HG03378 (cell line): ENCODE results near the gene KIF25.

Experiments used
- ATAC-seq: cut with Tn5 transposase; IDR thresholded peaks from one replicate; pipeline ENCODE4 v1.9.1; 2021; ENCODE audit warnings: mild to moderate bottlenecking, moderate library complexity; ENCODE audit not compliant: unreplicated experiment

KIF25 gene

GRCh38 chr6:168049277-168049676 lies 51.8 kb downstream of the KIF25 start:
- no peak for ATAC-seq

DNA sequence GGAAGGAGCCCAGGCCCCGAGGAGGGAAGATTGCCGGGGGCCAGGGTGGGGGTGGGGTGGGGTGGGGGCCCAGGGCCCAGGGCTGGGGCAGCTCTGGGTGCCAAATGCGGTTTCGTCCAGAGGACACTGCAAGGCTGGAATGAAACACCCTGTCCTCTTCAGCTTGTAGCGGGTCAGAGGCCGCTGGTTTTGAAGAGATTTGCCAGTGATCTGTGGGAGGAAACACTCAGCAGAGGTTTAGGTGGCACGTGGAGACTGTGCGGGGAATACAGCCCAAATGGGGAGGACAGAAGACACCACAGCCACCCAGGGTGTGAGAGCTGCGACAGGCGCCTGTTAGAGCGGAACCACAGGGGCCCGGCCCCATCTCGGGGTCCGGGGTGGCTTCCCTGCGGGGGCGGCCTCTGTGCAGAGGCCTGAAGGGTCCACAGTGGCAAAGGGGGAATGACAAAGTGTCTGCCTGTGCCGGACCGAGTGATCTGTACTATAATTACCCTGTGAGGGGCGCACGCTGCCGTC lies 52.3 kb downstream of the KIF25 start:
- ATAC-seq: no peak

DNA sequence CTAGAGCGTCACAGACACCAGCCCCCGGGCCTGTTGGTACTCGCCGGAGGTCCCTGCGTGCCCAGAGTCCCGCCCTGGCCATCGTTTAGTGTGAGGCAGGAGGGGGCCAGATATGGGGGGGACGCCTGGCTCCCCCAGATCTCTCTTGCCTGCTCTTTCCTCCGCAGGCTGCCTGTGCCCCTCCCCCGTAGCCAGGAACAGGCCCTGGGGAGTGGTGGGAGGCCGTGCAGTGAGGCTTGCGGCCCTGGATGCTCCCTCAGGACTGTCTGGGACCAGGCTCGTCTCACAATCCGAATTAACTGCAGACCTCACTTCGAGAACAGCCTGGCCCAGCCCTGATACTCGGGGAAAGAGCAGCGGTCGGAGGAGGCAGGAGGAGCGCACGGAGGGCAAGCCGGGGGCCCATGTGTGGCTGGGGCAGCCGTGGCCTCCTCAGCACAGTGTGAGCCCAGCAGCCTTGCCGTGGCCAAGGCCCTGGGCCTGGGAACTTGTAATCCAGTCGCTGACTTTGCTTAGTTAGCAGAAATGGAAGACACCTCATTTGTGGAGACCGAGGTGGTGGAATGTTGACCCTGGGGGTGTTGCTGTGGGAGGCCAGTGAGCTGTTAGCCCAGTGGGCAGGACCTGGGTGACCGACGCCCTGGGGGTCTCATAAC lies 52.9 kb downstream of the KIF25 start:
- no peak for ATAC-seq

DNA sequence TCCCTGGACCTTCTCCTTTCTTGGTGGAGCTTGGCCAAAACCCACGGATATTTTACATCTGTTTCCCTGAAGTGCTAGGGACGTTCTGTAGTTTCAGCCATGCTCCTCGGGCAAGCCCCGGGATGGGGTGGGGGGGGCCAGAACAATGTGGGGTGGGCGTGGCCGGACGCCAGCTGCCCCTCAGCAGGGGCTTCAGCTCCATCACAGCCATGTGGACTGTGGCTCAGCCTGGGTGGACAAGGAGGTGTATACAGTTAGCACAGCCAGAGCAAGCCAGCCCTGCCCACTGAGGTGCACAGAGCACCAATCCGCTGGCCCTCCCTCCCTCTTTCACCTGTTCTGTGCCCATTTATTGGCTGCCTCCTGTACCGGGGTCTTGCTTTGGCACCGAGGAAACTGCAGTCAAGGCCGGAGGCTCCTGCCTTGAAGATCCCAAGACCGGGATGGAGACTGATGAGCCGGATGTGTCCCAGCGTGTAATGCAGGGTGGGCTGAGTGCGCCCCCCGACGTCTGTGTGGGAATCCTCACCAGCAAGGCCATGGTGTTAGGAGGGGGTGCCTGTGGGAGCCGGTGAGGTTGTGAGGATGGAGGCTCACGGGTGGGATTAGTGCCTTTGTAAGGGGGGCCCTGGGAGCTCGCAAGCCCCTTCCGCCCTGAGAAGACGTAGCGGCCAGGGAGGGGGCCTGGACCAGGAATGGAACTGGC lies 53.6 kb downstream of the KIF25 start:
- ATAC-seq: no peak

DNA sequence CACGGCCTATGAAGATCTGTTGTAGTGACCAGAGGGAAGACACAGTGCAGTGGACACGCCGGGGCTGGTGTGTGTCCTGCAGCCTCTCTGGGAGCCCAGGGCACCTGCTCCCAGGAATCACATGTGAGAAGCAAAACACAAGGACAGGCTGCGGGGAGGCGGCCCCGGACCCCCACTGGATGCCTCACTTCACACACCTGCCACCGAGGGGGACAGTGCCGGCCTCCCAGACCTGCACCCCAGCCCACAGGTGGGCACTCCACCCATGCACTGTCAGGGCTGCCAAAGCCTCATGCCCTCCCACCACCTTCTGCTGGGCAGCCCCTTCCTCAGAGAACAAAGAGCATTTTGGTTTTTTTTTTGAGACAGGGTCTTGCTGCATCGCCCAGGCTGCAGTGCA lies 54.2 kb downstream of the KIF25 start:
- no peak for ATAC-seq

DNA sequence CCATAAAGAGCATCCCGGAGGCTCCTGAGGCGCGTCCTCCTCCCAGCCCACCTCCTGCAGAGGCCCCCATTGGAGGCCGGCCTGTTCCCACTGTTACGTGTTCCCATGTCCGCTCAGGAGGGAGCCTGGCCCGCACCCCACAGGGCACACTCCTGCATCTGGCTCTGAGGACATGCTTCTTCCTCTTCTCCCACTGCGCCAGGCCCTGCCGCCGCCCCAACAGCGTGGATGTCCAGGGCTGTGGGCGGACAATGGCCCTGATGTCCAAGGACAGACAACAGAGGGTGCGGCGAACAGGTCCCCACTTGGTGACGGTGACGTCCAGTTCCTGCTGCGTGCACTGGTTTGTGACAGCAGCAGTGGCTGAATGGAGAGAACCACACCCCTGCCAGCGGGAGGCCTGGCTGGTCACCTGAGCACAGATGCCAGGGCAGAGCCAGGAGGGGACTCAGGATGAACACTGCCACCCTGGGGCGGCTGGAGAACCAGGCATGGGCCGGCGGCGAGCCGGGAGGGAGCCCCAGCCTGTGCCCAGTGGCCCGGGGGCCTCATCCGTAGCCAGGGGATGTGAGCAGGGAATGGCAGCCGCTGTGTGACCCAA lies 54.9 kb downstream of the KIF25 start:
- ATAC-seq: no peak

DNA sequence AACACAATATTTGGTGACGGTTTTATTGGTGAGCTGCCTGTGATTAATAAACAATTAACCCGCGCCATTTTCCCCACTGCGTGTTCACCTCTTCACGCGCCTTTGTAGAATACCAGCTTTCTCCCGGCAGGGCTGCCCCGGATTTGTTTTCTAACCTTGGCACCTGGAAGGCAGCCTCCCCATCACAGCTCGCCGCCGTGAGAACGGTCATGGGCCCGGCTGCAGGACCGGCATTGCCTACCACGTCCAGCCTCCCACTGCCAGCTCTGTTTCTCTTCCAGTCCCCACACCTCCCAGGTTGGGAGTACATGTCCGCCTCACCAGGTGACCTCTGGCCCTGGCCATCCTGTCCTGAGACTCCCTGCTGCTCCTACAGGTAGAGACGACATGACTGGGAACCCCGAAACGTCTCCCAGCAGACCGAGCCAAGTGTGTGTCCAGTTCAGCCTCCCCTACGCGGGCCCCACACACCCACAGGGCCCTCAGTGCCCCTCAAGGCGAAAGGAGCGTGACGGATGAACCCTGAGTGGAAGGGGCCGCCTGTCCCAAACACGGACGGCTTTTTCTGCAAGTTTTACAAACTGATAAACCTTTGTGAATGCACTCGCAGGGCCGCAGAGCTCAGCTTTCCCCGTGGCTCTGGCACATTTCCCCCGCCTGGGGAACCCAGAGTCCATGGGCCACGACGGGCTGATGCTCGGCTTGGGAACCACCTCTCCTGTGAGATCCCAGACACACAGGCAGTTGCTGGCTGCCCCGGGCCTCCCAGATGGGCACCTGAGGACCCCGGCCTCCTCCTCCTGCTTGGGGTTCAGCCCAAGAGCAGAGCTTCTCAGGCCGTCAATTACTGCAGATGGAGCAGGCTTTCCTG lies 55.9 kb downstream of the KIF25 start:
- ATAC-seq: no peak

GRCh38 chr6:168053957-168054471 lies 56.5 kb downstream of the KIF25 start:
- no peak for ATAC-seq

- no peak for ATAC-seq
Observed at GRCh38 chr6:168054765-168055560, 57.5 kb downstream of the KIF25 start.

- ATAC-seq: no peak
Observed at GRCh38 chr6:168055696-168056489, 58.4 kb downstream of the KIF25 start.

DNA sequence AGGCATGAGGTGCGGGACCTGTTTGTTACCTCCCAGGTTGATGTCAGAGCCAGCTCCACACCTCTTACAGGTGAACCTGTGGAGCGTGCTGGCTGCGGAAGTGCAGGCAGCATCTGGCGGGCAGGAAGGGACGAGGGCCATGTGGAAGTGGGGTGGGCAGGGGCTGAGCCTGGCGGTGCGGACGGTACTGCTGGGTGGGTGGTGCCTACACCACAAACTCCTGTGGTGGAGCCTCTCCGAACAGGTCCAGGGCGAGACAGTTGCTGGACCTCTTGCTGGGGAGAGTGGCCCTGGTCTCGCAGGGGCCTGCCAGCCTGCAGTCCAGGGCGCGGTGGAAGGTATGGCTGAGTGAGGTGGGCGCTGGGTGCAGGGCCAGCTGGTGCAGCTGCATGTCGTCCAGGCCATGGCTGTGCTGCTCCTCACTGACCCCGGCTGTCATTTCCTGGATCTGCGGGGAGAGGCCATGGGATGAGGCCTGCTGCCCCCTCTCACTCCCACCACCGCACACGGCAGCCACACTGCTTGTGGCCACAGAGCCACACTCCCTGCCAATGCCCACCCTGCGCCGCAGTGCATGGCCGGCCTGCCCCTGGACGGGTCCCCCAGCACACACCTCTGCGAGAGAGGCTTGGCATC lies 59.5 kb downstream of the KIF25 start:
- no peak for ATAC-seq

- ATAC-seq: no peak
Observed at GRCh38 chr6:168057836-168058235, 60.4 kb downstream of the KIF25 start.

GRCh38 chr6:168058691-168059551 lies 61.5 kb downstream of the KIF25 start:
- ATAC-seq: no peak

DNA sequence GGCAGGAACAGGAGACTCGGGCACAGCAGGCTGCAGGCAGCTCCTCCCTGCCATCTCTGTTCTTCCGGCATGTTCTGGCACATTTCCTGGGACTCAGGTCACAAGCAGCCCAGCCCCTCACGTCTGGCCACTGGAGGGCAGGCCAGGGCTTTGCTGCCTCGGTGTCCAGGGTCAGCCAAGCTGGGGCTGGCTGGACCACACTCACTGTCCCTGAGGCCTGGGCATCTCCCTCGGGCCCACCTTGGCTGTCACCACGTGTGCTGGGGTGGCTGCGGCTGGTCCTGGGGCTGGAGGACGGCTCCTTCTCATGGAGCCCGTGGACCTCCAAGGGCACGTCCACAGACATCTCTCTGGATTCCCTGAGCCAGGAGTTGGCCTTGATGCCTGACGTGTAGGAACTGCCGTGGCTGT lies 63.1 kb downstream of the KIF25 start:
- ATAC-seq: no peak

- ATAC-seq: no peak
Observed at GRCh38 chr6:168061269-168062210, 64.1 kb downstream of the KIF25 start.

DNA sequence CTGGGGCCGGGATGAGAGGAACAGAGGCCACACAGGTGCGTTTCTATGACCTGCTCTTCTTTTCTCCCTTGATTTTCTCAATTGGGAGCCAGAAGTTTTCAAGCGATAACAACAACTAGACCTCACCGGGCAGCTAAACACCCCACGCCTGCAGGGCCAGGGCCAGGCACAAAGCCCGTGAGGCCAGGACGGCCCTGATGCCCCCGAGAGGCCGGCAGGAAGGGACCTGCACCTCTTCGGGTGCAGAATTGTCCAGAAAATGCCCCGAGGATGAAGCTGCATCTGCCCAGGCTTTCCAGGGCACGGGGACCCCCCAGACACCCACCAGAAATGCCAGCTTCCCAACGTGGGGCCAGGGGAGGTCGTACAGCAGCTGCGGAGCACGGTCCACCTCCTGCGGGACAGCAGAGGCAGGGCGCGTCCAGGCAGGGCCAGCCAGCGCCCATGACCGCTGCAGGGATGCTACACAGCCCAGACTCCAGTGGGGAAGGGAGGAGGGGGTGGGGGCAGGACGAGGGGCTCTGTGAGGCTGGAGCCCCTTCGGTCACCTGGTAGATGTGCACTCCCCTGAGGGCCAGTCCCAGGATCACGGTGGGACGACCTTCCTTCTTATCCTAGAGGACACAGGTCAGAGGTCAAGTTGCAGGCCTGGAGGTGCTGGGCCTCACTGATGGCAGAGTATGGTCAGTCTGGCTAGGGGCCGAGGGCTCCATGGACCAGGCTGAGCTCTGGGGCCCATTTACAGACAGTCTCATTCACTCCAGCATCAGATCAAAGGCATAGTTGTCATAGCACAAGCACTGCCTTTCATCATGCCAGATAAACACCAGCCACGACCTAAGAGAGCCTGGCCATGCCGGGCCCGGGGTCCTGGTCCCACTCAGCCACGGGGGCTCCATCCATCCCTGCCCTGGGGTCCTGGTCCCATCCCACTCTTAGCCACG lies 65.1 kb downstream of the KIF25 start:
- no peak for ATAC-seq
